Measurements from ENCODE around the gene CLCN6.

CLCN6 gene

DNA sequence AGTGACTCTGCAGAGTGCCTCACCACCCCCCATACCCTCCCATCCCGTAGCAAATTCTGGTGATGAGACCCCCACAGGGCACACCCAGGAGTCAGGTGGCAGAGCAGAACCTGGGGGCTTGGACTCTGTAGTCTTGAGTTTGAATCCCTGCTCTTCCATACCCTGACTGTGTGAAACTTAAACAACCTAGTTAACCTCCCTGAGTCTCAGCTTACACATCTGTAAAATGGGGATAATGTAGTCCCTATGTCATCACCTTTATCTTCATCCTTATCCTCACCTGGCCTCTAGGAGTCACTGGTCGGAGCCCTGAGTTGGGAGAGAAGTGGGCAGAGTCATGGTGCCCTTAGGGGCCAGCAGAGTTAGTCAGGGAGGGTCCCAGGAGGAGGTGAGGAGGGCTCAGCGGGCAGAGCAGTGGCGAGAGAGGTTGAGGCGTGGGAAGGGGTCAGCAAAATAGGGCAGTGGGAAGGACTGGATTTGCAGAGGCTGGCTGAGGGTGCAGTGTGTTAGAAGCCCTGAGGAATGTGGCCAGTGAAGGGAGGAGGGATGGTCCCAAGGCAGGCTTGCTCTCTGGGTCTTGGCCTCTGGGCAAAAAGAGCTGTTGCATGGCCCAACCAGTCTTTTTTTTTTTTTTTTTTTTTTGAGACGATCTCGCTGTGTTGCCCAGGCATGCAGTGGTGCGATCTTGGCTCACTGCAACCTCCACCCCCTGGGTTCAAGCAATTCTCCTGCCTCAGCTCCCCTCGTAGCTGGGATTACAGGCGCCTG is 25.4 kb upstream of the CLCN6 start:
- no peak for DNase-seq

GRCh38 chr1:11781297-11781696 is 24.7 kb upstream of the CLCN6 start:
- DNase-seq, result no peak

DNA sequence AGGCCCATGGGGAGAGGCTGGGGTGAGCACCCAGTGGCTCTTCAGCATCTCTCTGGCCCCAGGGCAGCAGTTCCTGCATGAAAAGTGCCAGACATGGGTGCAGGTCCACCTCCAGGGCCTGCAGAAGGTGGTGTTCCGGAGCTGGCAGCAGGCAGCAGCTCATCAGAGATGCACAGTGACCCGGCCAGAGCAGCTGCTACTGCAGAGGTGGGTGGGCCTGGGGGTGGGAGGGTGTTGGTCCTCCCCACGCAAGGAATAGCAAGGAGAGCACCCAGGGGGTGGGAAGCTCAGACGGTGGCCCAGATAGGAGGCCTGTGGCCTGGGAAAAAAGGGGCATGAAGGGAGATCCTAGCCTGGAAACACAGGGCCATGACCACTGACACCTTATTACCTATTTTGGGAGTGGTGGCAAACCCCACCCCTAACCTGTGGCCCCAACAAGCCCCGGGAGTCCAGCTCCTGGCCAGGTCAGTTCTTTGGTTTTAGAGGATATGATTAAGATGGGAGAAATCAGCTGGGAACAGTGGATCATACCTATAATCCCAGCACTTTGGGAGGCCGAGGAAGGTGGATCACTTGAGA is 23.8 kb upstream of the CLCN6 start:
- DNase-seq, result no peak

- DNase-seq, result no peak
Observed at GRCh38 chr1:11783556-11783955, 22.4 kb upstream of the CLCN6 start.

GRCh38 chr1:11784256-11784992 is 21.6 kb upstream of the CLCN6 start:
- DNase-seq, result no peak

DNA sequence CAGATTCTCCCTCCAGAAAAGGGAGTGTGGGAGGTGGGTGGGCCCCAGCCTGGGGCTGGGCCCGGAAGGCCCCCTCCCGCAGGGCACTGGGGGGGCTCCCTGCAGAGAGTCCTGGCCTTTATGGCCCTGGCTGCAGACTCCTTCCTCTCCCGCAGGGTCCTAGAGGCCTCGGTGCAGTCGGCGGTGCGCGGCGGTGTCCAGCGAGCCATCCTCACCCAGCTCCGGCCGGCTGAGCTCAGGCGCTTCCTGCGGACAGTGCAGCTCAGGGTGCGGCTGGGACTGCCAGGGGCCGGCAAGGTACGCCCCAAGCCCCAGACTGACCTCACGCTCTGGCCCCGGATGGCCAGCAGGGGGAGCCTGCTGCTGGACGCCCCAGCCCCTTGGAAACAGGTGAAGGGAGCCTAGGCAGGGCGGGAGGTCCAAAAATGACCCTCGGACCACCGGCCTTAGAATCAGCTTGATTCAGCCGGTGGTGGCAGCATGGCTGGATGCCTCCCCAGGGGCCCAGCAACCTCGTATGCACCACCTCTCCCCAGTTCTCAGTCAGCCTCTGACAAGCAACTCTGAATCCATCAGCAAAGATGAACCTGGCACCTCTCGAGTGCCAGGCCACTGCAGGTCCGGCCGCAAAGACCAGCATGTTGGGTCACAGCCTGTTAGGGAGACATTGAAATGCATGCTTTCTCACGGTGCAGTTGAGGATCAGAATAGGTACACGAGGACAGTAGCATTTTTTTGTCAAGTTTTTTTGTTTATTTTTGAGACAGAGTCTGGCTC is 20.8 kb upstream of the CLCN6 start:
- peak; percentile 19 for DNase-seq

- no peak for DNase-seq
Observed at GRCh38 chr1:11786168-11786567, 19.8 kb upstream of the CLCN6 start.

GRCh38 chr1:11787251-11787803 is 18.7 kb upstream of the CLCN6 start:
- no peak for DNase-seq

DNA sequence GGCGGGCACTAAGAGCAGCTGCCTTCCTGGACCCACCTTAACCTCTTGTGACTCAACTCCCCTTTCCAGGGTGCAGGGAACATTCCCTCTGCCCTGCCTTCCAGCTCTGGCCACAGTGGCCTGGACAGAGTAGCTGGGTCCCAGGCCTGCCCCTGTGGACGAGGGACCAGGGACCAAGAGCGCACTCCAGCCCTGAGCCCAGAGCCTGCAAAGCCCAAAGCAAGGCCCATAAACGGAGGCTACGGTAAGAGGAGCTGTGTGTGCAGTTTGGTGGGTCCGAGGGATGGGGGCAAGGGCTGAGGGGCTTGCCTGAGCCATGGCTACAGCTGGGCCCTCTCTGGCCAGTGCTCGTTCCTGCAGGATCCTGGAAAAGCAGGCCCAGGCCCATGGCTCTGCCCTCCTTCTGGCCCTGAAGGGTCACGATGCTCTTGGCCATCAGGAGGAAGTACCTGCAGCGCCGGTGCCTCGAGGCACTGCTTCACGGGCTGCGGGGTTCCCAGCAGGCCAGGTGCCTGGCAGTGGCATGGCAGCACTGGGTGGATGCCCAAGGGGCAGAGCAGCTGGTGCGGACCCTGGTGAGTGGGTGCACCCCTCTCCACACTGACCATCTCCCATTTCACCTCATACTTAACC is 18.1 kb upstream of the CLCN6 start:
- no peak for DNase-seq

GRCh38 chr1:11788549-11789053 is 17.4 kb upstream of the CLCN6 start:
- no peak for DNase-seq

DNA sequence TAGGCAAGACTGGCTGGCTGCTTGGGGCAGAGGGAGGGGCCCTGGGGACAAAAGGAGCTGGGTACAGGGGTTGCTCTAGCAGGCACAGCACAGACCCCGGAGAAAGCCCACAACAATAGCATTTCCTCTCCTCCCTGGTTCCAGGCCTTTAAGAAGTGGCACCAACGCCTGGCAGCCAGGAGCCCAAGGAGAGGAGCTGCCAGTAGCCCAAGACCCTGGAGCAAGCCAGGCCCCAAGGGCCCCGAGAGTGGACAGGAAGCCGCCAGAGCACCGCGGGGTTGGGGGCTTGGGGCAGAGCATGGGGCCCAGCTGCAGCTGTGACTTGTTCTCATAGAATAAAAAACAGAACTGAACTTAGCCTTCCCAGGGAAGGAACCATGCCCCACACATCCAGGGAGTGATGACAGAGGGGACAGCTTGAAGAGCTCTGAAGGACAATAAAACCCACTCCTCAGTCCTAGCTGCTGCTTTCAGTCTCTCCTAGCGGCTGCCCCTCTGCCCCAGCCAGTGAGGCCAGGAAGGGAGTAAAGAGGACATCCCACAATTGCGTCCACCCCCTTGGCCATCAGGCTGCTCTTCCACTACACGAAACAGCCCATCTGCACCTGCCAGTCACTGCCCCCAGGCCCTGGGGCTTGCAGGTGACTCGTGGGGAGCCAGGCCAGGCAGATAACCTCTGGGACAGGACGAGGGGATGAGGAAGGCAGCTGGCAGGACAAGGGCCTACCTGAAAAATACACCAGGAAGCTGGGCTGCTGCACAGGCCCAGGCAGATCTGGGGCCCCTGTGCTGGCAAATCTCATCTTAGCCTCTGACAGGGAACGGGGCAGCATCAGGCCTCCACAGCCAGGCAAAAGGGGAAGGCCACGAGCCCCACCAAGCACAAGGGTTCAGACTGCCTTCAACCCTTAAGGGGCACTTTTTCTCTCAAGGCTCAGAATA is 16.6 kb upstream of the CLCN6 start:
- DNase-seq, result no peak

GRCh38 chr1:11790101-11790879 is 15.7 kb upstream of the CLCN6 start:
- no peak for DNase-seq

DNA sequence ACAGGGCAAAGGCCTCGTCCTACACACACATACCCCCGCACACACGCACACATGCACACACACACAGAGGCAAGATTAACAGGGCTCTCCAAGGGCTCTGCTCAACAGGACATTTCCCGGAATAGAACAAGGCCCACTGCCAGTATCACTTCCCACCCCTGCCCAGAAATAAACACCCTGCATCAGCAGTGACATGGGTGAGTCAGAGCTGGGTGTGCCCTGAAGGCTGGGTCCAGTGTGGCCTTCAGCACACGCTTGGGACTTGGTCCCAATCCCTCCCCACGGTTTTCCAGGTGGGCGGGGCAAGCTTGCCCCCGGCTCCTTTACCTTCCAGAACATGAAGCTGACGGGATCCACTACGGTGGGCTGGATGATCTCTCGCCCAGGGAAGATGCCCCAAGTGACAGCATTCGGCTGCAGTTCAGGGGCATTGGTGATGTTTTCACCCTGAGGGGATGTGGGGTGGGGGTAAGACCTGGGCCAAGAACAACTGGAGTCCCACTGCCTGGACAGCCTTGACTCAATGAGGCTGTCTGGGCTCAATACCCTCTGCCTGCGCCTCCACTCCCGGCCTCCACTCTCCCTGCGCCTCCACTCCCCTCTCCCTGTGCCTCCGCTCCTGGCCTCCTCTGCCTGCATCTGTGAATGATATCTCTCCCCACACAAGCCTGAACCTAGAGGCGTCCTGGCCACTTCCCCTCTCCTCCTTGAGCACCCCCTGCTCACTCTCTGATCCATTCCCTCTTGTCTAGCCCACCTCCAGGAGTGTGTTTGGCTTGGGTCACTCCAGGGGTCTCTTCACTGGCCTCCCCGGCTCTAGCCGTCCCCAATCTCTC is 14.9 kb upstream of the CLCN6 start:
- peak; percentile 17 for DNase-seq

DNA sequence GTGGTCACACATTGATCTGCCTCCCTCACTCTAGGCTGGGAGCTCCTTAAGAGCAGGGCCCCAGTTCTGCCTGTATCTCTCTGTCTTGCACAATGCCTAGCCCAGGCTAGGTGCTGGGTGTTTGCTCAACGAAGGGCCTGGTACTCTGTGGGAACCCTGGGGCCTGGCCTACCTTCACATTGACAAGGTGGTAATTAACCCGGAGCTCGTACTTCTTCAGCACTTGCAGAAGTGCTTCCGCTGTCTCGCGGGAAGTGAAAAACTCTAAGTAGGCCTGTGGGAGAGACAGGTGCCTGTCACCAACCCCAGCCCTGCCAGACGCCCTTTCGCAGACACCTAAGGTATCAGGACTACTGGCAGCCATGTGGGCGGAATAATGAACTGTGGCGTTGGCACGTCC is 13.9 kb upstream of the CLCN6 start:
- no peak for DNase-seq

- DNase-seq, result no peak
Observed at GRCh38 chr1:11793819-11794218, 12.2 kb upstream of the CLCN6 start.

- no peak for DNase-seq
Observed at GRCh38 chr1:11794446-11795237, 11.3 kb upstream of the CLCN6 start.

- no peak for DNase-seq
Observed at GRCh38 chr1:11795238-11795890, 10.6 kb upstream of the CLCN6 start.

Data from CD4-positive, alpha-beta T cell treated with Interleukin-4 for 4 hours (primary cell).